ENCODE measurements around the gene MUC21. TPM values are rescaled to one million over a fixed set of nuclear protein-coding genes. Genes with fewer than 3 reads are reported as not detected.

MUC21 gene
- total and polyA plus RNA-seq, 9 of the 15 experiments (the other 6 are each of a cell fraction or from before 2014, with no cell fraction given): not detected

GRCh38 chr6:30955367-30956042, 28.0 kb upstream of the MUC21 start (continued):
- TF ChIP-seq PCBP1 (IDR thresholded peaks at IDR 0.05; ENCODE audit: low read depth, low read length, poor library complexity, severe bottlenecking) (no peak), EP400 (IDR thresholded peaks at IDR 0.05) (peak; percentile 38), U2AF2 (optimal IDR thresholded peaks at IDR 0.05; ENCODE audit: low read depth, low read length) (no peak), TEAD4 (IDR thresholded peaks at IDR 0.05; ENCODE audit: low read length) (peak; percentile 47; the same call in 1 of the 2 replicates), TEAD4 (CRISPR knock-in tag; IDR thresholded peaks at IDR 0.05; ENCODE audit: borderline replicate concordance) (no peak), MTA3 (IDR thresholded peaks at IDR 0.05; ENCODE audit: borderline replicate concordance) (peak; percentile 84), RBM15 (IDR thresholded peaks at IDR 0.05; ENCODE audit: insufficient read depth, low read length) (no peak), E2F4 (CRISPR knock-in tag; IDR thresholded peaks at IDR 0.05; ENCODE audit: low read depth) (no peak), PTTG1 (tag; IDR thresholded peaks at IDR 0.05; ENCODE audit: low read depth) (no peak), WHSC1 (IDR thresholded peaks at IDR 0.05; ENCODE audit: low read length) (no peak), MYNN (IDR thresholded peaks at IDR 0.05) (peak; percentile 19; the same call in 1 of the 2 replicates), MYNN (CRISPR knock-in tag; IDR thresholded peaks at IDR 0.05) (no peak), RAD21 (CRISPR knock-in tag; conservative IDR thresholded peaks at IDR 0.05 in 1 of 2, IDR thresholded peaks at IDR 0.05 in 1 of 2) (peak in 1 of 2 experiments; percentile 25; a peak in 2 of 4 replicates), KAT2B (IDR thresholded peaks at IDR 0.05; ENCODE audit: low read depth, low read length) (no peak), SIN3A (IDR thresholded peaks at IDR 0.05; ENCODE audit: borderline replicate concordance in 2 of 2, control insufficient read depth in 1 of 2, low read depth in 2 of 2, low read length in 2 of 2) (no peak), TBP (optimal IDR thresholded peaks at IDR 0.05; ENCODE audit: low read depth, low read length) (peak; percentile 91), HMG20A (CRISPR knock-in tag; conservative IDR thresholded peaks at IDR 0.05) (no peak), ZSCAN29 (IDR thresholded peaks at IDR 0.05) (no peak), TFAP4 (CRISPR knock-in tag; IDR thresholded peaks at IDR 0.05; ENCODE audit: borderline replicate concordance) (peak; percentile 73; the same call in 1 of the 2 replicates), NCOA4 (IDR thresholded peaks at IDR 0.05; ENCODE audit: partially characterized antibody) (no peak), BCOR (IDR thresholded peaks at IDR 0.05) (peak; percentile 56; the same call in 1 of the 2 replicates), MAZ (CRISPR knock-in tag; conservative IDR thresholded peaks at IDR 0.05 in 1 of 2, IDR thresholded peaks at IDR 0.05 in 1 of 2) (peak; percentile 95 to 98; a peak in 3 of 4 replicates), CHCHD3 (CRISPR knock-in tag; IDR thresholded peaks at IDR 0.05) (no peak), ID3 (CRISPR knock-in tag; IDR thresholded peaks at IDR 0.05) (0 out of 2 replicates have a peak, but pooled peaks have one; percentile 23), ID3 (tag; IDR thresholded peaks at IDR 0.05) (0 out of 2 replicates have a peak, but pooled peaks have one; percentile 54), HNRNPH1 (optimal IDR thresholded peaks at IDR 0.05; ENCODE audit: low read depth, low read length) (no peak), HDAC2 (IDR thresholded peaks at IDR 0.05) (peak; percentile 50; the same call in 1 of the 2 replicates), BMI1 (IDR thresholded peaks at IDR 0.05; ENCODE audit: low read length) (no peak), NUFIP1 (IDR thresholded peaks at IDR 0.05; ENCODE audit: partially characterized antibody) (no peak)
